ENCODE measurements around the gene GET4. TPM values are rescaled to one million over a fixed set of nuclear protein-coding genes. Genes with fewer than 3 reads are reported as not detected.
"Not testable (repeated sequence)": the region's sequence is repeated elsewhere in the genome, so short reads cannot be mapped to it uniquely, and the experiment has no call there.

Gene GET4
- total RNA-seq, 1 donor from 2014 or later: 19.1 TPM

DNA sequence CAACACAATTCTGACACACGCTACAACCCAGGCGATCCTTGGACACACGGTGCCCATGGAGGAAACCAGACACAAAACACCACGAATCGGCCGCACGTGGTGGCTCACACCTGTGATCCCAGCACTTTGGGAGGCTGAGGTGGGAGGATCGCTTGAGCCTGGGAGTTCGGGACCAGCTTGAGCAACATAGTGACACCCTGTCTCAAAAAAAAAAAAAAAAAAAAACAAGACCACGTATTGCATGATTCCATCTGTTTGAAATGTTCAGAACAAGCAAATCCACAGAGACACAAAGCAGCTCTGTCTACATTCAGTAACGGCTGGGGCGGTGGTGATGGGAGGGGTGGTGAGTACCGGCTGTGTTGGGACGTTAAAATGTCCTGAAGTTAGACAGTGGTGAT lies 53.0 kb downstream of the GET4 start:
- DNase-seq (ENCODE audit: missing footprints) (peak; percentile 49), ATAC-seq (no peak)
- intact Hi-C loops (cut with DNase I): no loop called here

GRCh38 chr7:930975-931758 lies 54.8 kb downstream of the GET4 start:
- DNase-seq (ENCODE audit: missing footprints) (peak; percentile 50), ATAC-seq (no peak)
- intact Hi-C loops (cut with DNase I): no loop called here

DNA sequence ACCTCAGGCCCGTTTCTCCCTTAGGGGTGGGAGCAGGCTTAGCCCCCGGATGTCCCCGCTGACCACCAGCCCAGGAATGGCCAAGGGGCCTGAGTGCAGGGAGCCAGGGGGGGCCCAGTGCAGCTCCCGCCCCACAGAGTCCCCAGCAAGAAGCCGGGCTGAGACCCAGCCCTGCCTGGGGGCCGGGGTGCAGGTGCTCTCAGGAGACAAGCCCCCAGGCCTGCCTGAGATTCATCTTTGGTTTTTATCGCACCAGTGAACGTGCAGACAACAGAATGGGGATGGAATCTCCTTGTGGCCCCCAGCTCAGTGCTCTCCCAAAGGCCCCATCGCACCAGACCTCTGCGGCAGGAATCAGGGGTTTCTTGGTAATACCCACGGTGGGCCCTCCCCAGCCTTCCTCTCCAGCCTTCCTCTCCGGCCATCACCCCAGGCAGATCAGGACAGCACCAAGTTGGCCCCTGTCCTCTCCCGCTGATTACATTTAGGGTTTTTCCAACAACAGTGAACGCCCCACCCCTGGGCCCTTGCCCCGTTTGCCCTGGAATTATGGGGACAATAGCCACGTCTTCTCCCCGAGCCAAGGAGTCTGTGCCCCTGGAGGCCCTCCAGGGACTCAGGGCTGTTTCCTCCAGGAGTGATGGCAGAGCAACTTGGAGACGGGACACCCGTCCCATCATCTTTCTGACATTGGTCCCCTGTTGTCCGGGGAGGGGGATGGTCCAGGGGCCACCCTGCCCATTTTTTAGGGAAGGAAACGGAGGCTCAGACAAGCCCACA lies 55.7 kb downstream of the GET4 start:
- intact Hi-C loops (cut with DNase I): no loop called here
- ATAC-seq: no peak
- peak; percentile 21 for DNase-seq (ENCODE audit: missing footprints)

DNA sequence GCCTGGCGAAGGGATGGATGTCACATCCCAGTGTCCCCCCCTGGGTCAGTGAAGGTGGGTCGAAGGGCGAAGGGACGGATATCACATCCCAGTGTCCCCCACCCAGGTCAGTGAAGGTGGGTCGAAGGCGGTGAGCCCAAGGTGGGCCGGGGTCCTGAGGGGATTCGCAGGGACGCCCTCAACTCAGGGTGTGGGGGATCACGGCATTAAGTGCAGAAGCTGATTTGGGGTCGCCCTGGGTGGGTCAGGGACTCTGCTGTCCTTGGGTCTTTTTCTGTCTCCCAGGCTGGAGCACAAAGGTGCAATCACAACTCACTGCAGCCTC lies 56.3 kb downstream of the GET4 start:
- ATAC-seq (no peak), DNase-seq (ENCODE audit: missing footprints) (peak; percentile 9)
- intact Hi-C loops (cut with DNase I): no loop called here

- intact Hi-C loops (cut with DNase I): no loop called here
- DNase-seq (ENCODE audit: missing footprints) (peak; percentile 54), ATAC-seq (no peak)
Measured at GRCh38 chr7:934469-935163, 58.3 kb downstream of the GET4 start.

DNA sequence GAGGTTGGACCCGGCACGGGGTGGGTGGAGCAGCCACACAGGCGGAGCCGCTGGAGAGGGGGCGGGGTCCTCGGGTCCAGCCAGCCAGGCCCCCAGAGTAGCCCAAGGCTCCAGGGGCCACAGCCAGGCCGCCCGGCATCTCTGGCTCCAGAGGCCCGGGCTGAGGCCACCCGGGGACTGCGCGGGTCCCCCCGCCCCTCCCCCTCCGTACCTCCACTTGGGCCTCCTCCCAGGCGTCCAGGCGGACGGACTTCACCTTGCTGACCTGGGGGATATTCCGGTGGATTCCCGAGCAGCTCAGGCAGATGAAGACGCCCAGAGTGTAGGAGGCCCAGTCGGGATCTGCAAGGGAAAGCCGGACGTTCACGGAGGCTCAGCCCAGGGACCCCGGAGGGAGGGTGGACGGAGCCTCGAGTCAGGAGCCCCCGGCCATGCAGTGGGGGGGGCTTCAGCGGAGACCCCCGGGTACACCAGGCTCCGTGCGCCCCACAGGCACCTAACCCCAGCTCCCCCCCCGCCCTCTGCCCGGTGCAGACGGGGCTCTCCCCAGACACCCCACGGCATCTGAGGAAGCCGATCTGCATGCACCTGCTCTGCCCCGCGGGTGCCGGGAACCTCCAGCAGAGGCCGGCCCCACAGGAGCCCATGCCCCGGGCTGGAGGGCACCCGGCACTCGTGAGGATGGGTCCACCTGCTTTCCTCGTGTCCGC lies 59.0 kb downstream of the GET4 start:
- DNase-seq (ENCODE audit: missing footprints): peak; percentile 49
- intact Hi-C loops (cut with DNase I): no loop called here

DNA sequence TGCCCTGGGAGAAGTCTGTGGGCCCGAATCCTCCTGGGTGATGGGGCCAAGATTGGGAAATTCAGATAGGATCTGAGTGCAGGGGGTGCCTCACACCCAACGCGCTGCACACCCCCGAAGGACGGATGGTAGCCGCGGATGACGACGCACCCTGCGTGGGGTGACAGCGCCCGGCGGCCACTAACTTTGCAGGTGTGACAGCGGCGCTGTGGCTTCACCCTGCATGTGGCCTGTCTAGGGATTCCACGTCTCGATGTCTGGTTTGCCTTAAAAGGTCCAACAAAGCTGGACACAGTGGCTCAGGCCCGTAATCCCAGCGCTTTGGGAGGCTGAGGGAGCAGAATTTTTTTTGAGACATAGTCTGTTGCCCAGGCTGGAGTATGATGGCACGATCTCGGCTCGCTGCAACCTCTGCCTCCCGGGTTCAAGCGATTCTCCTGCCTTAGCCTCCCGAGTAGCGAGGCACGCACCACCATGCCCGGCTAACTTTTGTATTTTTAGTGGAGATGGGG lies 59.6 kb downstream of the GET4 start:
- ATAC-seq (no peak), DNase-seq (ENCODE audit: missing footprints) (peak; percentile 11)
- intact Hi-C loops (cut with DNase I): no loop called here

More for the DNA sequence above, 59.0 kb downstream of the GET4 start:
- ATAC-seq: no peak

- ATAC-seq (no peak), DNase-seq (ENCODE audit: missing footprints) (peak; percentile 59)
- intact Hi-C loops (cut with DNase I): no loop called here
Measured at GRCh38 chr7:936386-937054, 60.2 kb downstream of the GET4 start.

GRCh38 chr7:937856-938484 lies 61.6 kb downstream of the GET4 start:
- DNase-seq (ENCODE audit: missing footprints) (no peak), ATAC-seq (no peak)
- intact Hi-C loops (cut with DNase I): no loop called here

DNA sequence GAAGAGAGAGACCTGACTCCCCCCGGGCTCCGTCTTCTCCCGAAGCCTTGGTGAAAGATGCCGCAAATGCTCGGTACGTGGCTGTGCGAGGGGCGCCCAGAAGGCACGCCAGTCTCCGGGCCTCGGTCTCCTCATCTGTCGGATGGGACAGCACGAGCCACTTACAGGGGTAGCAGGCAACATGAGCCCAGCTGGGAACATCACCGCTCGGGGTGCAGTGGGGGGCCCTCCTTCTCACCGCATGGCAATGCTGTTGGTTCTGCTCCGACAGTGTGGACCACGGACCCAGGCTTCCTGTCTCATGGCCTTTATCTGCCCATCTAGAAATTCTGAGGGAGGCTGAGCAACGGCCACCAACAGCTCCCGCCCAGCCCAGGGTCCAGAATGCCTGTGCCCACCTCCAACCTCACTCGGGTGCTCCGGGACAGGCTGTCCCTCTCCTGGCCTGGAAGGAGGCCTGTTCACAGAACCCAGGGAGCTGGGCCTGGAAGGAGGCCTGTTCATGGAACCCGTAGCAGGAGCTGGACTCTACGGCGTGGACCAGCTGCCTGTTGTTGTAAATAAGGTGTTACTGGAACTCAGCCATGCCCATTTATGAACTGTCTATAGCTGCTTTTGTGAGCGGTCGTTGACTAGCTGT lies 62.3 kb downstream of the GET4 start:
- ATAC-seq (no peak), DNase-seq (ENCODE audit: missing footprints) (no peak)
- intact Hi-C loops (cut with DNase I): no loop called here

- intact Hi-C loops (cut with DNase I): no loop called here
- DNase-seq (ENCODE audit: missing footprints) (no peak), ATAC-seq (no peak)
Measured at GRCh38 chr7:939843-940242, 63.5 kb downstream of the GET4 start.

DNA sequence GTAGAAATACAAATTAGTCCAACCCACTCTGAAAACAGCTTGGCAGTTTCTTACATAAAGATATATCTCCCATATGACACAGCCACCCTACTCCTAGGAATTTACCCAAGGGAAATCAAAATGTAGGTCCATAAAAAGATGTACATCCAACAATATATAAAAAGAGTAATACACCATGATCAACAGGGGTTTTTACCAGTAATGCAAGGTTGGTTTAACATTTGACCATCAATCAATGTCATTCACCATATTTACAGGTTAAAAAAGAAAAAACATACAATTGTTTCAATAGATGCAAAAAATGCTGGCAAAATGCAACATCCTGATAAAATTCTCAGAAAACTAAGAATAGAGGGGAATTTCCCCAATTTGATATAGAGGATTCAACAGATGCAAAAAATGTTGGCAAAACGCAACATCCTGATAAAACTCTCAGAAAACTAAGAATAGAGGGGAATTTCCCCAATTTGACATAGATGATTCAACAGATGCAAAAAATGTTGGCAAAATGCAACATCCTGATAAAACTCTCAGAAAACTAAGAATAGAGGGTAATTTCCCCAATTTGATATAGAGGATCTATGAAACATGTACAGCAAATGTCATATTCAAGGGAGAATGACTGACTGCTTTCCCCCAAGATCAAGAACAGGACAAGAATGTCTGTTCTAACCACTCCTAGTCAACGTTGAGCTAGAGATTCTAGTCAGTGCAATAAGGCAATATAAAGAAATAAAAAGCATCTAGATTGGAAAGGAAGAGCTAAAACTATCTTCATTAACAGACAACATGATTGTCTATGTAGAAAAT lies 64.5 kb downstream of the GET4 start:
- no peak for ATAC-seq
- DNase-seq (ENCODE audit: missing footprints): no peak
- intact Hi-C loops (cut with DNase I): no loop called here

DNA sequence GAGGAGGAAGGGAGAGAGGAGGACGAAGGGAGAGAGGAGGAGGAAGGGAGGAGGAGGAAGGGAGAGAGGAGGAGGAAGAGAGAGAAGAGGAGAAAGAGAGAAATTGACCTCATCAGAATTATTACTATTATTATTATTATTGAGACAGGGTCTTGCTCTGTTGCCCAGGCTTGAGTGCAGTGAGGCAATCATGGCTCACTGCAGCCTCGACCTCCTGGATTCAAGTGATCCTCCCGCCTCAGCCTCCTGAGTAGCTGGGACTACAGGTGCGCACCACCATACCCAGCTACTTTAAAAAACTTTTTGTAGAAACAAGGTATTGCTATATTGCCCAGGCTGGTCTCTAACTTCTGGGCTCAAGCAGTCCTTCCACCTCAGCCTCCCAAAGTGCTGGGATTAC lies 67.4 kb downstream of the GET4 start:
- ATAC-seq; intact Hi-C loops (cut with DNase I); DNase-seq (ENCODE audit: missing footprints): not testable (repeated sequence)

DNA sequence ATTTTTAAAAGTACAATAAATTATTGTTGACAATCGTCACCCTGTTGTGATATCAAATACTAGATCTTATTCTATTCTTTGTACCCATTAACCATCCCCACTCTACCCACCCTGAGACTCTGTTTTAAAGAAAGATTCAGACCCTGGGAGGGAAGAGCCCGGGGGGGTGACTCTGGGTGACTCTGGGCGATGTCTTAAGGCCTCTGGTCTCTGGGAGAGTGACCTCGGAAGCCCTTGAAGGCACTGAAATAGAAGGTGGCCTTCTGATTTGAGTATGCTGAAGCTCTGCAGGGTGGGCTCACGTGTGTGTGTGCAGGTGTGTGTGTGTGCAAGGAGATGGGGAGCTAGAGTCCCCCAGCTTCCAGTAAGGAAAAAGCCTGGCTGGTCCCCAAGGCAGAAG lies 68.4 kb downstream of the GET4 start:
- DNase-seq (ENCODE audit: missing footprints): no peak
- no peak for ATAC-seq
- intact Hi-C loops (cut with DNase I): no loop called here

DNA sequence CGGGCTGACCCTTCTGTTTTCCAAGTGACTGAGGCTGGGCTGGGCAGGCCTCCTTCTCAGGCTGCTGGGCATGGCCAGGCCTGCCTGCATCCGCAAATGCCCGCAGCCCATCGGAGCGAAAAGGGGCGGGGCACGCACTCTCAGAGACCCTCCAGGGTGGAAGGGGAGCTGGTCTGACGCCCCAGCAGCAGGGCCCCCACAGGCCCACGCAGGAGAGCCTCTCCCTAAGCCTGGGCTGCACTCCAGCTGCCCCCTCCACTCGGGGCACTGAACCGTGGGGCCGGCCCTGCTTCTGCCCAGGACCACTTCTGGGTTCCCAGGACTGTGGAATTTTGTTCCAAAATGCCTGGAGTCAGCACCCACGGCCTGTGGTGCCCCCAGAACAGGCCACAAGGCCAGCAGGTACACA lies 68.8 kb downstream of the GET4 start:
- ATAC-seq: no peak
- intact Hi-C loops (cut with DNase I): no loop called here
- DNase-seq (ENCODE audit: missing footprints): no peak

- DNase-seq (ENCODE audit: missing footprints) (no peak), ATAC-seq (peak; percentile 28)
- intact Hi-C loops (cut with DNase I): no loop called here
Measured at GRCh38 chr7:945556-946255, 69.4 kb downstream of the GET4 start.
